Ishikawa (cell line): Measurements from ENCODE around the gene RBM24.

ENCODE experiments used
- CEBPB ChIP-seq: IDR thresholded peaks from 2 replicates; pipeline ENCODE4 v1.6.1; 2012
- CREB1 ChIP-seq: IDR thresholded peaks from 2 replicates; pipeline ENCODE4 v1.6.1; 2012; ENCODE audit warnings: low read depth
- EP300 ChIP-seq: IDR thresholded peaks from 2 replicates; pipeline ENCODE4 v1.6.1; 2012; ENCODE audit warnings: borderline replicate concordance
- TAF1 ChIP-seq: IDR thresholded peaks from 2 replicates; pipeline ENCODE4 v1.6.1; 2012; ENCODE audit warnings: low read depth, mild to moderate bottlenecking
- TEAD4 ChIP-seq: IDR thresholded peaks from 2 replicates; pipeline ENCODE4 v1.6.1; 2012
- YY1 ChIP-seq: IDR thresholded peaks from 2 replicates; pipeline ENCODE4 v1.6.1; 2012; ENCODE audit warnings: low read depth
- TF ChIP-seq, protein P1 (sequence below): IDR thresholded peaks from 2 replicates; pipeline ENCODE4 v1.6.1; 2012
- TF ChIP-seq, protein P2 (sequence below): IDR thresholded peaks from 2 replicates; pipeline ENCODE4 v1.6.1; 2012; ENCODE audit warnings: low read depth, mild to moderate bottlenecking

DNA sequence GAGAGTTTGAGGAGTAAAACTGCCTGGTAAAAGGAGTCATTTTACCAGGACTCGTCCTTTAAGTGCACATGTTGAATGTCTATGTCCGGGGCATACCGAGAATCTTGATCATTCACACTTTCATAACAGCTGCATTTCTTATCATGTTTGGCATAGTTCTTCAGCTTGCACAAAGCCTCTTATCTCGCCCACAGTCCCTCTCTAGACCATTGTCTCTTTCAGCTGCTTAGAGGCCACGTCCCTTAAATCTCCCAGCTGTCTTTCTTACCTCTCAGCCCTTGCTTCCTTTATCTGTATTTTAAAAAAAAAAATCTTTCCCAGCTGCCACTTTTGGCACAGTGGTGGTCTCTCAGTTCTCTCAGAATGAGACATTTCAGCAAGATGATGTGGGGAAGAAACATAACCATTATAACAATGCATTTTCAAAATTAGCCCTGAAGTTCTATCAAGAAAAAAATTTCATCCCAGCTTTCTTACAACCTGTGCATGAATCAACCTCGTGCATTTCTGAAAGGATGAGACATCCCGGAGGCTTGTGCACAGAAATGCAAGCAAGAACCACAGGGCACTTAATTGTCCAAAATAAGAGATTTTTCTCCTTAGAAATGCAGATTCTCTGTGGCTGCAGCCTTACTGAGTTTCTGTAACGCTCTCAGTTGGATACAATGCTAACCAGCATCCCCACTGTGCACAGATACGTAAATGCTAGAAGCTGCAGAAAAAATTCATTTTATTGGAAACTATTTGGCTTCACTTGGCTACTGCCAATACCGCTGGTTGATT is 24.2 kb downstream of the RBM24 start:
- TF ChIP-seq, protein P1, sequence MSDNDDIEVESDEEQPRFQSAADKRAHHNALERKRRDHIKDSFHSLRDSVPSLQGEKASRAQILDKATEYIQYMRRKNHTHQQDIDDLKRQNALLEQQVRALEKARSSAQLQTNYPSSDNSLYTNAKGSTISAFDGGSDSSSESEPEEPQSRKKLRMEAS = no peak
- no peak for TF ChIP-seq EP300
- no peak for TF ChIP-seq CEBPB
- TF ChIP-seq, protein P2, sequence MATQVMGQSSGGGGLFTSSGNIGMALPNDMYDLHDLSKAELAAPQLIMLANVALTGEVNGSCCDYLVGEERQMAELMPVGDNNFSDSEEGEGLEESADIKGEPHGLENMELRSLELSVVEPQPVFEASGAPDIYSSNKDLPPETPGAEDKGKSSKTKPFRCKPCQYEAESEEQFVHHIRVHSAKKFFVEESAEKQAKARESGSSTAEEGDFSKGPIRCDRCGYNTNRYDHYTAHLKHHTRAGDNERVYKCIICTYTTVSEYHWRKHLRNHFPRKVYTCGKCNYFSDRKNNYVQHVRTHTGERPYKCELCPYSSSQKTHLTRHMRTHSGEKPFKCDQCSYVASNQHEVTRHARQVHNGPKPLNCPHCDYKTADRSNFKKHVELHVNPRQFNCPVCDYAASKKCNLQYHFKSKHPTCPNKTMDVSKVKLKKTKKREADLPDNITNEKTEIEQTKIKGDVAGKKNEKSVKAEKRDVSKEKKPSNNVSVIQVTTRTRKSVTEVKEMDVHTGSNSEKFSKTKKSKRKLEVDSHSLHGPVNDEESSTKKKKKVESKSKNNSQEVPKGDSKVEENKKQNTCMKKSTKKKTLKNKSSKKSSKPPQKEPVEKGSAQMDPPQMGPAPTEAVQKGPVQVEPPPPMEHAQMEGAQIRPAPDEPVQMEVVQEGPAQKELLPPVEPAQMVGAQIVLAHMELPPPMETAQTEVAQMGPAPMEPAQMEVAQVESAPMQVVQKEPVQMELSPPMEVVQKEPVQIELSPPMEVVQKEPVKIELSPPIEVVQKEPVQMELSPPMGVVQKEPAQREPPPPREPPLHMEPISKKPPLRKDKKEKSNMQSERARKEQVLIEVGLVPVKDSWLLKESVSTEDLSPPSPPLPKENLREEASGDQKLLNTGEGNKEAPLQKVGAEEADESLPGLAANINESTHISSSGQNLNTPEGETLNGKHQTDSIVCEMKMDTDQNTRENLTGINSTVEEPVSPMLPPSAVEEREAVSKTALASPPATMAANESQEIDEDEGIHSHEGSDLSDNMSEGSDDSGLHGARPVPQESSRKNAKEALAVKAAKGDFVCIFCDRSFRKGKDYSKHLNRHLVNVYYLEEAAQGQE = no peak
- TF ChIP-seq YY1 = no peak
- no peak for TF ChIP-seq CREB1
- no peak for TF ChIP-seq TEAD4
- TF ChIP-seq TAF1 = no peak
